Thoracic aorta (tissue), 2 donors: Measurements from ENCODE around the gene SSH2. TPM values are rescaled to one million over a fixed set of nuclear protein-coding genes. Genes with fewer than 3 reads are reported as not detected.

ENCODE experiments used
- ATAC-seq: fragments of 150-250 bp; one replicate; pipeline ENCODE4 v1.8.0; 2017; ENCODE audit warnings: low read depth; ENCODE audit not compliant: insufficient number of reproducible peaks, low FRiP score
- DNase-seq: peaks from one replicate; pipeline ENCODE4 v3.0.0-alpha.2; 2020; ENCODE audit warnings: low spot score
- H3K27ac ChIP-seq, 2 donors: fragments of 200-600 bp; sonication (generic); 1 replicate in 1 of 2; 2 replicates in 1 of 2; pipeline ENCODE4 v1.5.1; 2016; ENCODE audit warnings: mild to moderate bottlenecking in 2 of 2, moderate library complexity in 2 of 2
- H3K27me3 ChIP-seq: fragments of 200-600 bp; sonication (generic); replicated peaks from 2 replicates; pipeline ENCODE4 v1.6.0; 2016; ENCODE audit warnings: mild to moderate bottlenecking; ENCODE audit not compliant: insufficient read depth
- H3K36me3 ChIP-seq: fragments of 200-600 bp; sonication (generic); one replicate; pipeline ENCODE4 v1.5.1; 2016
- H3K4me1 ChIP-seq, 2 donors: fragments of 200-600 bp; sonication (generic); 1 replicate in 1 of 2; 2 replicates in 1 of 2; pipeline versions ENCODE4 v1.5.1 to v1.6.0; 2016; ENCODE audit warnings: low read depth in 2 of 2, mild to moderate bottlenecking in 1 of 2; ENCODE audit not compliant: control insufficient read depth in 1 of 2
- H3K4me3 ChIP-seq: fragments of 200-600 bp; sonication (generic); 2 replicates; pipeline ENCODE4 v1.5.1; 2016; ENCODE audit warnings: mild to moderate bottlenecking
- H3K9me3 ChIP-seq: fragments of 200-600 bp; sonication (generic); 2 replicates; pipeline ENCODE4 v1.5.1; 2016
- total RNA-seq, 2 donors: library from RNA; depleted of rRNA; stranded (reverse); fragments of >200 nt; gene quantifications; one replicate each; pipeline versions ENCODE4 v1.1.0 to v1.2.3, GENCODE V29; 2016
- TF ChIP-seq, protein P1 (sequence below): fragments of 200-600 bp; sonication (generic); IDR thresholded peaks from one replicate; pipeline ENCODE4 v1.5.1; 2019; ENCODE audit warnings: antibody characterized with exemption

The SSH2 gene
- total RNA-seq, 2 donors from 2014 or later: 31.5 to 33.2 TPM

- no peaks in the 10 kb centered on the region for H3K9me3 ChIP-seq
- no peaks in the 10 kb centered on the region for H3K36me3 ChIP-seq
- TF ChIP-seq, protein P1, sequence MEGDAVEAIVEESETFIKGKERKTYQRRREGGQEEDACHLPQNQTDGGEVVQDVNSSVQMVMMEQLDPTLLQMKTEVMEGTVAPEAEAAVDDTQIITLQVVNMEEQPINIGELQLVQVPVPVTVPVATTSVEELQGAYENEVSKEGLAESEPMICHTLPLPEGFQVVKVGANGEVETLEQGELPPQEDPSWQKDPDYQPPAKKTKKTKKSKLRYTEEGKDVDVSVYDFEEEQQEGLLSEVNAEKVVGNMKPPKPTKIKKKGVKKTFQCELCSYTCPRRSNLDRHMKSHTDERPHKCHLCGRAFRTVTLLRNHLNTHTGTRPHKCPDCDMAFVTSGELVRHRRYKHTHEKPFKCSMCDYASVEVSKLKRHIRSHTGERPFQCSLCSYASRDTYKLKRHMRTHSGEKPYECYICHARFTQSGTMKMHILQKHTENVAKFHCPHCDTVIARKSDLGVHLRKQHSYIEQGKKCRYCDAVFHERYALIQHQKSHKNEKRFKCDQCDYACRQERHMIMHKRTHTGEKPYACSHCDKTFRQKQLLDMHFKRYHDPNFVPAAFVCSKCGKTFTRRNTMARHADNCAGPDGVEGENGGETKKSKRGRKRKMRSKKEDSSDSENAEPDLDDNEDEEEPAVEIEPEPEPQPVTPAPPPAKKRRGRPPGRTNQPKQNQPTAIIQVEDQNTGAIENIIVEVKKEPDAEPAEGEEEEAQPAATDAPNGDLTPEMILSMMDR: no peak
- no peak overlapping the region for H3K4me3 ChIP-seq
- no peak for DNase-seq
- H3K27ac ChIP-seq: no peak overlapping the region
- ATAC-seq: no peak
- peaks cover 8 to 16% of the 10 kb centered on the region in 2 donors for H3K4me1 ChIP-seq
- no peaks in the 10 kb centered on the region for H3K27me3 ChIP-seq
Measured at GRCh38 chr17:29710520-29710884, 219.5 kb downstream of the SSH2 start.

DNA sequence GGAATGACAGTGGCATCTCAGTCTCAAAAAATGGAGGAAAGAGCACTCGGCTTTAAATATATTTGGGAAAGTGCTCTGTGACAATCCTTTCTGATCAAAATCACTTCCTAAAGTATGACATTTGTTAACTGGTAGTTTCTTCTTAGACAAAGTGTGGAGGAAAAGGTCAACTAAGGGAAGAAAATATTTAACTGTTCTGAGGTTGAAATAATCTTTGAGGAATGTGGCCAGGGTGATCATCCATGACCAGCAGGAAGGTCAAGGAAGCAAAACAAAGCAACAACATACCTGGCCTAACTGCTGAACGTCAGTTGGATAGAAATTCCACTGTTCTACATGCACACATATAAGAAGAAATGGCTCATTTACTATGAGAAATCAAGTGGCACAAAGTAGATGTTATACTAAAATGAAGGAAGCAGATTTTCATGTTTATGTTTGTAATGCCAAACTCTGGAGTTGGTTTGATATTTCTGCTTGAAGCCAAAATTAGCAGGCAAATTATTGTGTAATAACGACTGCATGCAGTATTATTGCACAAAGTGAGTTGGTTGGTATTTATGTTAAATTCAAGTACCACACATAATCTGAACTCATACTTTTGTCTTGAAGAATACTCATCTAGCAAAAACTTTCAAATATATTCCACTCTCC lies 220.0 kb downstream of the SSH2 start:
- no peaks in the 10 kb centered on the region for H3K27me3 ChIP-seq
- H3K4me3 ChIP-seq: no peak overlapping the region
- no peaks in the 10 kb centered on the region for H3K9me3 ChIP-seq
- peaks cover 8 to 16% of the 10 kb centered on the region in 2 donors for H3K4me1 ChIP-seq
- no peaks in the 10 kb centered on the region for H3K36me3 ChIP-seq
- peak overlapping the region in 1 of 2 donors; percentile 23 for H3K27ac ChIP-seq
- ATAC-seq: no peak
- TF ChIP-seq, protein P1: no peak
- DNase-seq: no peak

DNA sequence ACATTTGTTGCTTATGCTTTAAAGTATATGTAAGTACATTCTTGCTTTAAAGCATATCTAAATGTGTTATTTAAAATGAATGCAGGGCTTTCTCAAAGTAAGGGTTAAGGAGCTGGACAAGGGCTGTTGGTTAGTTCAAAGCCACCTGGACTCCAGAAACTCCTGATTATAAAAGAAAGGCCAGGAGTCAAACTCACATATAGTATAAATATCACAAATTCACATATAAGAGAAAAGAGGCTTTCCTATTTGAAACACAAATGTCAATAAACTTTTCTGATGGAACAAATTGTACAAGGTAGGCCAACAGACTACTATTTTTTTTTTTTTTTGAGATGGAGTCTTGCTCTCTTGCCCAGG lies 222.8 kb downstream of the SSH2 start:
- no peak for ATAC-seq
- Histone ChIP-seq H3K27me3 (no peaks in the 10 kb centered on the region), H3K27ac (peak overlapping the region in 1 of 2 donors; percentile 50), H3K9me3 (no peaks in the 10 kb centered on the region), H3K4me3 (no peak overlapping the region), H3K4me1 (peaks cover 8 to 13% of the 10 kb centered on the region in 2 donors), H3K36me3 (no peaks in the 10 kb centered on the region)
- no peak for DNase-seq
- TF ChIP-seq, protein P1: no peak

DNA sequence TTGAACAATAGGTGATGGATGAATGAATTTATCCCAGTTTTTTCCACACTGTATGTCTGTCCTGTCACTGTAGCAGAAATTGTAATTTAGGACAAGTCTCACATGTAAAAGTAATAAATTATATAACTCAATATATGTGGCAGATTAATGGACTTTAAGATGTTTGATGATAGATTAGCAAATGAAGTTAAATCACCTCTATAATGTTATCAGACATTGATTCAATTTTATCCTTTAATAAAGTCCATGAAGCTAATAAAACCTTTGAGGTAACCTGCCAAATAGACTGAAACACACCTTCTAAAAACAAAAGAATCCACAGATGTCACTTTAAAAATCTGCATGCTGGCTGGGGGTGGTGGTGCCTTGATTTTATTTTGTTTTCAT lies 224.0 kb downstream of the SSH2 start:
- peak overlapping the region in 1 of 2 donors; percentile 9 for H3K27ac ChIP-seq
- H3K36me3 ChIP-seq: no peaks in the 10 kb centered on the region
- H3K4me1 ChIP-seq: peaks cover 8 to 12% of the 10 kb centered on the region in 2 donors

DNA sequence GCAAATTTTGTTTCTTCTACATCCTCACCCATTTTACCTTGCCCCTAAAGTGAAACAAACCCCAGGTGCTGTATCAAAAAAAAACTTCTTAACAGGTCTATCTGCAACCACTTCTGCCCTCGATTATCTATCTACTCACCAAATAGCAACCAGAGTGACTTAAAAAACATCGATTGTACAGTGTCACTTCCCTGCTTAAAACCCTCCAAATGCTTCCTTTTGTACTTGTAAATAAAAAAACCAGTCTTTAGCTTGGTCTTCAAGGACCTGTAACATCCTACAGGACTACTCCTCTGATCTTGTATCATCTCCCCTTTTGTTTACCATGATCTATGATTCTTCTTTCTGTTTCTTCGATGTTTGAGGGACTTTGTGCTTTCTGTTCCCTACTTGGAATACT lies 224.6 kb downstream of the SSH2 start:
- no peaks in the 10 kb centered on the region for H3K36me3 ChIP-seq
- DNase-seq: no peak
- no peaks in the 10 kb centered on the region for H3K9me3 ChIP-seq
- TF ChIP-seq, protein P1: no peak
- ATAC-seq: no peak
- H3K4me1 ChIP-seq: peaks cover 6 to 8% of the 10 kb centered on the region in 2 donors
- H3K4me3 ChIP-seq: no peak overlapping the region
- no peaks in the 10 kb centered on the region for H3K27me3 ChIP-seq
- peak overlapping the region in 1 of 2 donors; percentile 9 for H3K27ac ChIP-seq

More for the DNA sequence above, 224.0 kb downstream of the SSH2 start:
- Histone ChIP-seq H3K4me3 (no peak overlapping the region), H3K9me3 (no peaks in the 10 kb centered on the region), H3K27me3 (no peaks in the 10 kb centered on the region)
- ATAC-seq (no peak), DNase-seq (no peak)
- TF ChIP-seq, protein P1: no peak
